NT2/D1 (cell line): ENCODE data around the gene CREB5.

Experiments
- SUZ12 ChIP-seq: IDR thresholded peaks from 2 replicates; pipeline ENCODE4 v1.6.1; 2011; ENCODE audit not compliant: insufficient read length, insufficient read depth; ENCODE audit errors: extremely low read depth
- YY1 ChIP-seq: IDR thresholded peaks from 2 replicates; pipeline ENCODE4 v1.6.1; 2011; ENCODE audit not compliant: insufficient read length, insufficient read depth
- ZNF274 ChIP-seq: IDR thresholded peaks from 2 replicates; pipeline ENCODE4 v1.6.1; 2011; ENCODE audit warnings: mild to moderate bottlenecking, low read depth, low read length

- TF ChIP-seq YY1 (no peak), ZNF274 (no peak), SUZ12 (no peak)
These were observed 443.4 kb downstream of the CREB5 start for GRCh38 chr7:28855538-28856217.
